ENCODE data around the gene TXLNB. TPM values are rescaled to one million over a fixed set of nuclear protein-coding genes. Genes with fewer than 3 reads are reported as not detected.

Gene TXLNB
- total and polyA plus RNA-seq, 2 of the 13 experiments (the other 11 are each of a cell fraction or from before 2014, with no cell fraction given): not detected

- Histone ChIP-seq H3K4me1 (ENCODE audit: insufficient read depth, low read length) (no peaks in the 10 kb centered on the region), H2AFZ (ENCODE audit: low read length) (no peak overlapping the region), H3K27me3 (ENCODE audit: control insufficient read depth in 1 of 2, insufficient read depth in 2 of 2, low read length in 2 of 2) (no peaks in the 10 kb centered on the region), H3K4me2 (ENCODE audit: low read depth, low read length) (no peak overlapping the region), H3K36me3 (replicated peaks in 1 of 2; ENCODE audit: control insufficient read depth in 1 of 2, insufficient read depth in 2 of 2, low read length in 2 of 2) (no peaks in the 10 kb centered on the region), H3K4me3 (replicated peaks in 1 of 3; ENCODE audit: insufficient read depth in 1 of 3, low read depth in 2 of 3, low read length in 3 of 3) (no peak overlapping the region), H3K79me2 (ENCODE audit: insufficient read depth, low read length) (no peaks in the 10 kb centered on the region), H3K9me3 (ENCODE audit: low read length) (no peaks in the 10 kb centered on the region), H4K20me1 (ENCODE audit: insufficient read depth, low read length) (no peaks in the 10 kb centered on the region), H3K9ac (ENCODE audit: insufficient read depth, low read depth, low read length) (no peak overlapping the region), H3K27ac (ENCODE audit: extremely low read length, insufficient read depth, low read length) (no peak overlapping the region)
- DNase-seq (ENCODE audit: low spot score) (no peak), ATAC-seq (no peak), FAIRE-seq (no peak)
- CTCF ChIA-PET (ENCODE audit: low intra/inter-chr PET ratio, low total read pairs): no interaction called here
- in situ Hi-C loops (cut with HindIII; ENCODE audit: extremely low pct_ligation_motif_present, low pct_unique_long_range_greater_than_20kb) (no loop called here), intact Hi-C loops (cut with micrococcal nuclease; ENCODE audit: unreplicated experiment) (no loop called here)
- TF ChIP-seq MAFK (conservative IDR thresholded peaks at IDR 0.05 in 1 of 2, IDR thresholded peaks at IDR 0.05 in 1 of 2; ENCODE audit: low read length in 2 of 2): peak; percentile 76 to 91
- TF ChIP-seq MAFF (IDR thresholded peaks at IDR 0.05; ENCODE audit: low read depth, low read length): peak; percentile 85
- TF ChIP-seq TARDBP (CRISPR knock-in tag; IDR thresholded peaks at IDR 0.05): no peak
- no peak for TF ChIP-seq AKNA (CRISPR knock-in tag; IDR thresholded peaks at IDR 0.05; ENCODE audit: borderline replicate concordance)
- BruUV-seq (replicated peaks): no TSS peak
- POLR2A ChIA-PET: no interaction called here
Observed at GRCh38 chr6:139297921-139298320, 6.1 kb upstream of the TXLNB start.

GRCh38 chr6:139296927-139297326 lies 5.1 kb upstream of the TXLNB start:
- H3K79me2 ChIP-seq (ENCODE audit: insufficient read depth, low read length): no peaks in the 10 kb centered on the region
- CTCF ChIA-PET (ENCODE audit: low intra/inter-chr PET ratio, low total read pairs): no interaction called here
- no peak for ATAC-seq
- in situ Hi-C loops (cut with HindIII; ENCODE audit: extremely low pct_ligation_motif_present, low pct_unique_long_range_greater_than_20kb) (no loop called here), intact Hi-C loops (cut with micrococcal nuclease; ENCODE audit: unreplicated experiment) (no loop called here)
- H3K4me2 ChIP-seq (ENCODE audit: low read depth, low read length): no peak overlapping the region
- H3K4me3 ChIP-seq (replicated peaks in 1 of 3; ENCODE audit: insufficient read depth in 1 of 3, low read depth in 2 of 3, low read length in 3 of 3): no peak overlapping the region
- WGBS (ENCODE audit: low lambda C conversion rate): 36% methylated on average over 1 of the region's 1 CpG
- POLR2A ChIA-PET: no interaction called here
- no peaks in the 10 kb centered on the region for H3K9me3 ChIP-seq (ENCODE audit: low read length)
- no peak for FAIRE-seq
- H4K20me1 ChIP-seq (ENCODE audit: insufficient read depth, low read length): no peaks in the 10 kb centered on the region
- H3K4me1 ChIP-seq (ENCODE audit: insufficient read depth, low read length): no peaks in the 10 kb centered on the region
- BruUV-seq (replicated peaks): no TSS peak
- H3K27ac ChIP-seq (ENCODE audit: extremely low read length, insufficient read depth, low read length): no peak overlapping the region
- no peak overlapping the region for H3K9ac ChIP-seq (ENCODE audit: insufficient read depth, low read depth, low read length)
- no peak for DNase-seq (ENCODE audit: low spot score)
- H3K27me3 ChIP-seq (ENCODE audit: control insufficient read depth in 1 of 2, insufficient read depth in 2 of 2, low read length in 2 of 2): no peaks in the 10 kb centered on the region
- no peaks in the 10 kb centered on the region for H3K36me3 ChIP-seq (replicated peaks in 1 of 2; ENCODE audit: control insufficient read depth in 1 of 2, insufficient read depth in 2 of 2, low read length in 2 of 2)
- H2AFZ ChIP-seq (ENCODE audit: low read length): no peak overlapping the region
- TF ChIP-seq EZH2 (conservative IDR thresholded peaks at IDR 0.05; ENCODE audit: low read depth, low read length) (no peak), HNRNPUL1 (IDR thresholded peaks at IDR 0.05; ENCODE audit: low read depth, low read length) (no peak), ZFP36L2 (CRISPR knock-in tag; IDR thresholded peaks at IDR 0.05) (no peak), ZSCAN21 (CRISPR knock-in tag; IDR thresholded peaks at IDR 0.05; ENCODE audit: borderline replicate concordance) (no peak), FOXO1 (CRISPR knock-in tag; IDR thresholded peaks at IDR 0.05) (no peak), ZNF574 (CRISPR knock-in tag; IDR thresholded peaks at IDR 0.05) (no peak), SP2 (CRISPR knock-in tag; IDR thresholded peaks at IDR 0.05) (no peak)

Data from HepG2 (cell line).